Neuronal stem cell (in vitro differentiated cells): ENCODE measurements around the gene FMC1.
"Not testable (repeated sequence)": the region's sequence is repeated elsewhere in the genome, so short reads cannot be mapped to it uniquely, and the experiment has no call there.

Source experiments
- DNase-seq: peaks from one replicate; pipeline ENCODE4 v3.0.0-alpha.2; 2013; ENCODE audit warnings: low spot score
- H2AFZ ChIP-seq: one replicate; pipeline ENCODE4 v1.6.1; 2013; ENCODE audit warnings: mild to moderate bottlenecking, low read length, inconsistent platforms
- H2AK5ac ChIP-seq: 2 replicates; pipeline ENCODE4 v1.6.1; 2013; ENCODE audit warnings: low read depth, mild to moderate bottlenecking, inconsistent platforms, low read length, moderate library complexity, mixed read lengths
- H2BK120ac ChIP-seq: 2 replicates; pipeline ENCODE4 v1.6.1; 2013; ENCODE audit warnings: low read depth, mild to moderate bottlenecking, inconsistent platforms, low read length, moderate library complexity, mixed read lengths
- H2BK12ac ChIP-seq: one replicate; pipeline ENCODE4 v1.6.1; 2013; ENCODE audit warnings: low read length, inconsistent platforms
- H2BK15ac ChIP-seq: 2 replicates; pipeline ENCODE4 v1.6.1; 2013; ENCODE audit warnings: mild to moderate bottlenecking, low read length, inconsistent platforms, mixed read lengths
- H2BK5ac ChIP-seq: one replicate; pipeline ENCODE4 v1.6.1; 2013; ENCODE audit warnings: inconsistent platforms, mild to moderate bottlenecking, low read length, moderate library complexity
- H3K14ac ChIP-seq: one replicate; pipeline ENCODE4 v1.6.1; 2013; ENCODE audit warnings: low read length, inconsistent platforms
- H3K18ac ChIP-seq: 2 replicates; pipeline ENCODE4 v1.6.1; 2013; ENCODE audit warnings: low read length, inconsistent platforms
- H3K23ac ChIP-seq: 2 replicates; pipeline ENCODE4 v1.6.1; 2013; ENCODE audit warnings: low read depth, mild to moderate bottlenecking, mixed read lengths, low read length, inconsistent platforms; ENCODE audit not compliant: poor library complexity
- H3K27ac ChIP-seq: replicated peaks from 3 replicates; pipeline ENCODE4 v1.5.1; 2013; ENCODE audit warnings: low read length, inconsistent platforms
- H3K27me3 ChIP-seq, 3 experiments: 2 replicates each; pipeline ENCODE4 v1.6.1; 2013; ENCODE audit warnings: low read length in 3 of 3, mild to moderate bottlenecking in 2 of 3, inconsistent platforms in 1 of 3, low read depth in 1 of 3, mixed read lengths in 1 of 3, moderate library complexity in 1 of 3; ENCODE audit not compliant: control insufficient read depth in 3 of 3, insufficient read depth in 3 of 3
- H3K36me3 ChIP-seq, 2 donors: replicated peaks in 1 of 2; 2 replicates each; pipeline ENCODE4 v1.6.1; 2013; ENCODE audit warnings: low read length in 2 of 2; ENCODE audit not compliant: control insufficient read depth in 2 of 2, insufficient read depth in 2 of 2
- H3K4ac ChIP-seq: 2 replicates; pipeline ENCODE4 v1.6.1; 2013; ENCODE audit warnings: inconsistent platforms, mild to moderate bottlenecking, low read length, moderate library complexity
- H3K4me1 ChIP-seq, 2 donors: 1 replicate in 1 of 2; 2 replicates in 1 of 2; pipeline ENCODE4 v1.6.1; 2013; ENCODE audit warnings: low read length in 2 of 2, low read depth in 1 of 2; ENCODE audit not compliant: control insufficient read depth in 2 of 2, insufficient read depth in 1 of 2
- H3K4me2 ChIP-seq: one replicate; pipeline ENCODE4 v1.6.1; 2013; ENCODE audit warnings: mild to moderate bottlenecking, low read length, inconsistent platforms; ENCODE audit not compliant: insufficient read depth, poor library complexity, severe bottlenecking
- H3K4me3 ChIP-seq, 2 donors: 2 replicates each; pipeline ENCODE4 v1.5.1; 2013; ENCODE audit warnings: low read length in 2 of 2, mild to moderate bottlenecking in 2 of 2, inconsistent platforms in 1 of 2, moderate library complexity in 1 of 2
- H3K79me1 ChIP-seq: one replicate; pipeline ENCODE4 v1.6.1; 2013; ENCODE audit warnings: low read depth, mild to moderate bottlenecking, inconsistent platforms, low read length, moderate library complexity
- H3K9ac ChIP-seq: one replicate; pipeline ENCODE4 v1.6.1; 2013; ENCODE audit warnings: mild to moderate bottlenecking, low read depth, low read length, inconsistent platforms; ENCODE audit not compliant: poor library complexity
- H3K9me3 ChIP-seq, 2 donors: replicated peaks in 1 of 2; 2 replicates each; pipeline versions ENCODE3 to v1.6.1; 2013; ENCODE audit warnings: low read length in 2 of 2, mild to moderate bottlenecking in 2 of 2, inconsistent platforms in 1 of 2, low read depth in 1 of 2, mixed read lengths in 1 of 2, moderate library complexity in 1 of 2; ENCODE audit not compliant: control insufficient read depth in 2 of 2, insufficient read depth in 1 of 2
- H4K8ac ChIP-seq: one replicate; pipeline ENCODE4 v1.6.1; 2013; ENCODE audit warnings: low read depth, mild to moderate bottlenecking, inconsistent platforms, low read length, moderate library complexity
- H4K91ac ChIP-seq: one replicate; pipeline ENCODE4 v1.6.1; 2013; ENCODE audit warnings: low read length, low read depth, mild to moderate bottlenecking, inconsistent platforms; ENCODE audit not compliant: poor library complexity
- WGBS, 2 donors: extraction: QIAGEN DNeasy Blood & Tissue Kit; methylation state at CpG; one replicate each; pipeline ENCODE4 v1.1.7; 2013; ENCODE audit warnings: missing lambda C conversion rate in 2 of 2, mixed read lengths in 1 of 2; ENCODE audit not compliant: insufficient read length in 2 of 2, insufficient replicate concordance in 1 of 2; ENCODE audit errors: extremely low coverage in 2 of 2; 5-methylcytosine and 5-hydroxymethylcytosine counted together

FMC1 gene

GRCh38 chr7:139304517-139304916 is 36.6 kb upstream of the FMC1 start:
- no peak for DNase-seq
- H2BK15ac ChIP-seq = no peak overlapping the region

GRCh38 chr7:139317939-139318505 is 23.1 kb upstream of the FMC1 start:
- DNase-seq = no peak
- H3K4me3 ChIP-seq = no peak overlapping the region
- H3K23ac ChIP-seq = no peak overlapping the region
- H2AFZ ChIP-seq = no peak overlapping the region
- H3K36me3 ChIP-seq = no peaks in the 10 kb centered on the region
- no peak overlapping the region for H4K8ac ChIP-seq
- no peak overlapping the region for H2BK120ac ChIP-seq
- H3K14ac ChIP-seq = no peak overlapping the region
- no peak overlapping the region for H3K27ac ChIP-seq
- H3K18ac ChIP-seq = no peak overlapping the region
- H3K27me3 ChIP-seq = no peaks in the 10 kb centered on the region
- no CpG with 5 or more reads among the region's 5 CpGs for WGBS, 2 donors
- H2BK15ac ChIP-seq = no peak overlapping the region
- no peaks in the 10 kb centered on the region for H3K79me1 ChIP-seq
- no peak overlapping the region for H4K91ac ChIP-seq
- no peaks in the 10 kb centered on the region for H3K9me3 ChIP-seq
- H3K4me1 ChIP-seq = no peaks in the 10 kb centered on the region
- H2AK5ac ChIP-seq = no peak overlapping the region
- H2BK12ac ChIP-seq = no peak overlapping the region
- H3K9ac ChIP-seq = no peak overlapping the region
- H3K4me2 ChIP-seq = no peak overlapping the region
- no peak overlapping the region for H3K4ac ChIP-seq
- H2BK5ac ChIP-seq = no peak overlapping the region

More at GRCh38 chr7:139304517-139304916, 36.6 kb upstream of the FMC1 start:
- no peak overlapping the region for H2AK5ac ChIP-seq
- H3K14ac ChIP-seq = no peak overlapping the region
- H3K4ac ChIP-seq = no peak overlapping the region
- WGBS, 2 donors = no CpG with 5 or more reads among the region's 1 CpG
- no peaks in the 10 kb centered on the region for H3K4me1 ChIP-seq
- H3K18ac ChIP-seq = no peak overlapping the region
- H3K36me3 ChIP-seq = peaks cover 2 to 51% of the 10 kb centered on the region in 2 donors
- H2BK12ac ChIP-seq = no peak overlapping the region
- H2AFZ ChIP-seq = no peak overlapping the region
- no peaks in the 10 kb centered on the region for H3K79me1 ChIP-seq
- H3K23ac ChIP-seq = no peak overlapping the region
- H2BK5ac ChIP-seq = no peak overlapping the region
- H4K91ac ChIP-seq = no peak overlapping the region
- H3K27me3 ChIP-seq = no peaks in the 10 kb centered on the region
- H3K9ac ChIP-seq = no peak overlapping the region
- H3K4me2 ChIP-seq = no peak overlapping the region
- no peak overlapping the region for H3K4me3 ChIP-seq
- H3K27ac ChIP-seq = no peak overlapping the region
- no peak overlapping the region for H4K8ac ChIP-seq
- no peaks in the 10 kb centered on the region for H3K9me3 ChIP-seq
- H2BK120ac ChIP-seq = no peak overlapping the region

- no peak overlapping the region for H4K91ac ChIP-seq
- no peak overlapping the region for H3K14ac ChIP-seq
- H2AK5ac ChIP-seq = no peak overlapping the region
- H2BK15ac ChIP-seq = no peak overlapping the region
- H3K36me3 ChIP-seq = no peaks in the 10 kb centered on the region
- H3K18ac ChIP-seq = no peak overlapping the region
- no peaks in the 10 kb centered on the region for H3K79me1 ChIP-seq
- H3K9ac ChIP-seq = no peak overlapping the region
- H4K8ac ChIP-seq = no peak overlapping the region
- H2BK12ac ChIP-seq = no peak overlapping the region
- H3K27ac ChIP-seq = no peak overlapping the region
- no peak for DNase-seq
- no peaks in the 10 kb centered on the region for H3K9me3 ChIP-seq
- H3K4me1 ChIP-seq = no peaks in the 10 kb centered on the region
- no peak overlapping the region for H2BK5ac ChIP-seq
- peak overlapping the region; percentile 53 for H2AFZ ChIP-seq
- no peak overlapping the region for H3K4me3 ChIP-seq
- H2BK120ac ChIP-seq = no peak overlapping the region
- H3K23ac ChIP-seq = no peak overlapping the region
- H3K4ac ChIP-seq = no peak overlapping the region
- no peaks in the 10 kb centered on the region for H3K27me3 ChIP-seq
- no peak overlapping the region for H3K4me2 ChIP-seq
- no CpG with 5 or more reads among the region's 11 CpGs for WGBS, 2 donors
These were observed 19.9 kb upstream of the FMC1 start for GRCh38 chr7:139321071-139321745.

GRCh38 chr7:139324709-139325108 is 16.4 kb upstream of the FMC1 start:
- not testable (repeated sequence) for H2BK5ac ChIP-seq, H3K79me1 ChIP-seq, H2BK15ac ChIP-seq, H2AK5ac ChIP-seq, H2BK12ac ChIP-seq, H3K14ac ChIP-seq, H3K9me3 ChIP-seq, H3K23ac ChIP-seq, H2AFZ ChIP-seq, H3K18ac ChIP-seq, H3K27ac ChIP-seq, DNase-seq, H3K4me2 ChIP-seq, H3K9ac ChIP-seq, H3K4me1 ChIP-seq, H2BK120ac ChIP-seq, H3K27me3 ChIP-seq, H4K8ac ChIP-seq, H3K4me3 ChIP-seq, H3K36me3 ChIP-seq, H4K91ac ChIP-seq, H3K4ac ChIP-seq
- WGBS, 2 donors = no CpG with 5 or more reads among the region's 11 CpGs
